Activated T-helper 9 cell treated with anti-CD3 and anti-CD28 coated beads, Interleukin-2, amount 50 U/mL, for 16 hours (primary cell): Measurements from ENCODE around the gene CCM2L.
"Not testable (repeated sequence)": the region's sequence is repeated elsewhere in the genome, so short reads cannot be mapped to it uniquely, and the experiment has no call there.

Experiments
- DNase-seq: peaks from one replicate; pipeline ENCODE4 v3.0.0-alpha.2; 2020; ENCODE audit warnings: low read depth

CCM2L gene

DNA sequence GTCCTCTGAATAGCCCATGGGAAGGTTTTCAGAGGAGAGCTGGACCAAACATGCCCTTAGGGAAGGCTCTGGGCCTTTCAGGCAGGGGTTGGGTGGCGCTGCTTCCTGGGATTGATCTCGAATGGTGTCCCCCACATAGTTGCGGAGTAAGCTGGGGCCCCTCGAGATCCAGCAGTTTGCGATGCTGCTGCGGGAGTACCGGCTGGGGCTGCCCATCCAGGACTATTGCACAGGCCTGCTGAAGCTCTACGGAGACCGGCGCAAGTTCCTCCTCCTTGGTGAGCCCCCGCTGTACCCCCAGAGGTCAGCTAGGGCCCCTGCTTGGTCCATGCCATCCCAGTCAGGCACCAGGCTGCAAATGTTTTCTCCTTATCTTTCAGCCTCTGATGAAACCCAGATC is 19.3 kb downstream of the CCM2L start:
- DNase-seq = no peak

GRCh38 chr20:32031007-32031958 is 21.0 kb downstream of the CCM2L start:
- DNase-seq = peak; percentile 35

- DNase-seq = no peak
These were observed 23.1 kb downstream of the CCM2L start for GRCh38 chr20:32033316-32033715.

- not testable (repeated sequence) for DNase-seq
These were observed 23.5 kb downstream of the CCM2L start for GRCh38 chr20:32033721-32034120.

DNA sequence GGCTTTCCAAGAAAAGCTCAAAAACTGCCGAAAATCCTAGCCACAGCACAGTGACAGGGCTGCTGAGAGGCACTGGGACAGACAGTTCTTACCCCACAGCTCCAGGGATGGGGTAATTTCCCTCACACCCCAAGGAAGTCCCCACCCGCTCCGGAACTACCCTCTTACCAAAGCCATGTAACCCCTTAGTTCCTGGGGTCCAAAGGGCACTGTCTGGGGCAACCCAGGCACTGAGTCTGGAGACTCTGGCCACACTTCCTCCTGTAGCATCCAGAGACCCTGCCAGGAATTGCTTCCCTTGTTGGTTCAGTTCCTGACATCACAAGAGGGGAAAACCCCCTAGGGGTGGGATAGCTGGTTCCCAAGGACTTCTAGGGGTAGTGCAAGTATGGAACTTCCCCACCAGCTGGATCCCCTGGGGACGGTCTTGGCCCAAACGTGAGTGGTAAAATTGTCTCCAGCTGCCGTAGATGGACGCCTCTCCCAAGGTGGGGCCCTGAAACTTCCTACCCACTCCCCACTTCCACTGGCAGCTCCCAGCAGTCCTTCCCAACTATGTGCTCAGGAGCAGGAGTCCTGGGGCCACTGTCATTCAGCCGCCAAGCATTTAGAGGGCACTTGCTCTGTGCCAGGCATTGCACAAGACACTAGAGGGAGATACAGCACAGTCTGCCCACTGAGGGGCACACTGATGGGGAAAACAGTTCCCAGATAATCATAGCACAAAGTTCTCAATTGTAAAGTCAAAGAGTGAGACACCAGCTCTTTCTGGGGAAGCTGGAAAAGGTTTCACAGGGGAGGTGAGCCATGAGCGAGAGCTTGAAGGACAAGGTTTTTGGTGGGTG is 24.6 kb downstream of the CCM2L start:
- DNase-seq = no peak

DNA sequence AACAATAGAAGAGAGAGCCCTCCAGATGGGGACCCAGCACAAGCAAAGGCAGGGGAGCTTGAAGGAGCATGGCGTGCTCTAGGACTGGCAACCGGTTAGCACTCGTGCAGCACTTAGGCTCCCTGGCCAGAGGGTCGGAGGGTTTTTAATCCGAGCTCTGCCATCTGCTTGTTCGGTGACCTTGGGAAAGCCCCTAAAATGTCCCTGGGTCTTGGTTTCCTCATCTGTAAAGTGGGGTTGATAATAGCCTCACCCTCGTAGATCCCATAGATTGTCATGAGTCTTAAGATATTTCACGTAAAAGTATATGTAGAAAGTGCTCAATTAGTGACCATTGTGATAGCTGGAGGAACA is 25.2 kb downstream of the CCM2L start:
- DNase-seq = no peak

- no peak for DNase-seq
These were observed 26.0 kb downstream of the CCM2L start for GRCh38 chr20:32036252-32036651.

- DNase-seq = no peak
These were observed 26.7 kb downstream of the CCM2L start for GRCh38 chr20:32036716-32037485.

GRCh38 chr20:32037929-32038328 is 27.7 kb downstream of the CCM2L start:
- no peak for DNase-seq

DNA sequence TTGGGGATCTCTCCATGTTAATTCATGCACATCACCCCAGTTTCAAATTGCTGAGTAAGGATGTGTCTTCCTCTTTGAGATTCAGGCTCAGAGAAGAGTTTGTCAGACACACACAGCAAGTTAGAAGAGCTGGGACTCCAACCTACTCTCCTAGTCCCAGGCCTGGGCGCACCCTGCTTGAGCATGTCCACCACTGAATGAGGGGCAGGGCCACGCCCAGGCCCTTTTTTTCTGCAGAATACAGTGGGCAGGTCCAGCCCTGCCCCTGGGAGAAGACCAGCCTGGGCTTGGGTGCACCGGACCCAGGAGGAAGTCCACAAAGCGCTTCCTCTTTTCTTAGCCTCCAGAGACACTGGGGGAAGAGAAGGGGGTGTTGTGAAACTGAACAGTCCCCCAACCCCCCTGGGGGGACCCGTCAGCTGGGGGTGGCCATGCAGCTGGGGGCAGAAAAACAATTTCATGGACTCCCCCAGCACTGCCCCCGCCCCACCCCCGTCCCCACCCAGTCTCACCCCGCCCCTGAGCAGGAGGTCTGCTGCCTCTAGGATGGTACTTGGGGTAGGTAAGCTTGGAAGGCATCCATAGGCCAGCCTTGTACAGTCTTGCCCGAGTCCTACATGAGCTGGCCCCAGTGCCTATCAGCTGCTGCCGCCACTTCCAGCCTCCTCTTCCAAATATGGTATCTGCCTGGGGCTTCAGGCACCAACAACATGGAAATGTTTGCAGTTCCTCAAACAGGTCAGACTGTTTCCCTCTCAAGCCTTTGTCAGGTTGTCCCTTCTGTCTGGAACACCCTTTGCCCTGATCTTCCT is 30.1 kb downstream of the CCM2L start:
- no peak for DNase-seq

DNA sequence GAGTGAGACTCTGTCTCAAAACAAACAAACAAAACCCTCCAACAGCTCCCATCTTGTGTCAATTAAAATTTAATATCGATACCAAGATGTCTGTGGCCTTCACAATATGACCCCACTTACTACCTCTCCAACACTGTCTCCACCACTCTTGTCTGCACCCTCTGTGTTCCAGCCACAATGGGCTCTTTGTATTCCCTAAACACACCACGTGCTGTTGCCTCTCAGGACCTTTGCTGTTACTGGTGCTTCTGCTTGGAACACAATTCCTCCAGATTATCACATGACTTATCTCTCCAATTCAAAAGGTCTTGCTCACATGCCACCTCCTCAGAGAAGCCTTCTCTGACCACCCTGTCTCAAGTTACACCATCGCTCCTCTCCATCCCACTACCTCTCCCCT is 35.8 kb downstream of the CCM2L start:
- no peak for DNase-seq

- no peak for DNase-seq
These were observed 40.1 kb downstream of the CCM2L start for GRCh38 chr20:32050324-32050841.

- DNase-seq = no peak
These were observed 40.8 kb downstream of the CCM2L start for GRCh38 chr20:32050851-32051556.

- no peak for DNase-seq
These were observed 41.5 kb downstream of the CCM2L start for GRCh38 chr20:32051720-32052089.

GRCh38 chr20:32052090-32052777 is 42.0 kb downstream of the CCM2L start, which contains the start of gene HCK:
HCK (plus strand) TSS chr20:32052242.
- DNase-seq = no peak

GRCh38 chr20:32052778-32053362 is 42.6 kb downstream of the CCM2L start:
- no peak for DNase-seq

- no peak for DNase-seq
These were observed 43.4 kb downstream of the CCM2L start for GRCh38 chr20:32053648-32054047.

GRCh38 chr20:32056708-32057483 is 46.7 kb downstream of the CCM2L start:
- no peak for DNase-seq
